ENCODE data around the gene SLC4A1AP. TPM values are rescaled to one million over a fixed set of nuclear protein-coding genes. Genes with fewer than 3 reads are reported as not detected.

The SLC4A1AP gene
- total and polyA plus RNA-seq, 4 donors, result 7.2 to 12.3 (median 9.5) TPM

DNA sequence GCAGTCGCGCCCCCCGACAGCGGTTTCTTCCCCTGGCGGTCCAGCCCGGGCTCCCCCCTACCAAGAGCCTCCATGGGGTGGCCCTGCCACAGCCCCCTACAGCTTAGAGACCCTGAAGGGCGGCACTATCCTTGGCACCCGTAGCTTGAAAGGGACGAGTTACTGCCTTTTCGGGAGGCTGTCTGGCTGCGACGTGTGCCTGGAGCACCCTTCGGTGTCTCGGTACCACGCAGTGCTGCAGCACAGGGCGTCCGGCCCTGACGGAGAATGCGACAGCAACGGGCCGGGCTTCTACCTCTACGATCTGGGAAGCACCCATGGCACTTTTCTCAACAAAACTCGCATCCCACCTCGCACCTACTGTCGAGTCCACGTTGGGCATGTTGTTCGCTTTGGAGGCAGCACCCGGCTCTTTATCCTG lies 475 bp downstream of the SLC4A1AP start:
- DNase-seq (ENCODE audit: low spot score), result no peak
- Histone ChIP-seq H3K4me3 (ENCODE audit: low read depth in 1 of 3, low read length in 3 of 3) (peak overlapping the region; percentile 75 to 100 (median 88)), H3K27ac (ENCODE audit: low read depth in 1 of 2, low read length in 2 of 2) (peak overlapping the region; percentile 84 to 87), H3K9ac (ENCODE audit: low read depth in 1 of 2, low read length in 2 of 2) (peak overlapping the region; percentile 69 to 89), H3K27me3 (ENCODE audit: control insufficient read depth in 4 of 4, insufficient read depth in 4 of 4, low read length in 3 of 4) (no peaks in the 10 kb centered on the region), H3K9me3 (ENCODE audit: control insufficient read depth in 4 of 4, low read length in 3 of 4) (no peaks in the 10 kb centered on the region), H3K4me1 (ENCODE audit: control insufficient read depth in 4 of 4, insufficient read depth in 4 of 4, low read length in 3 of 4) (peaks cover 9 to 26% (median 23%) of the 10 kb centered on the region in 4 donors), H3K36me3 (ENCODE audit: control insufficient read depth in 4 of 4, insufficient read depth in 3 of 4, low read depth in 1 of 4, low read length in 3 of 4) (peaks cover 7 to 33% (median 24%) of the 10 kb centered on the region in 4 donors)
- TF ChIP-seq, protein P1, sequence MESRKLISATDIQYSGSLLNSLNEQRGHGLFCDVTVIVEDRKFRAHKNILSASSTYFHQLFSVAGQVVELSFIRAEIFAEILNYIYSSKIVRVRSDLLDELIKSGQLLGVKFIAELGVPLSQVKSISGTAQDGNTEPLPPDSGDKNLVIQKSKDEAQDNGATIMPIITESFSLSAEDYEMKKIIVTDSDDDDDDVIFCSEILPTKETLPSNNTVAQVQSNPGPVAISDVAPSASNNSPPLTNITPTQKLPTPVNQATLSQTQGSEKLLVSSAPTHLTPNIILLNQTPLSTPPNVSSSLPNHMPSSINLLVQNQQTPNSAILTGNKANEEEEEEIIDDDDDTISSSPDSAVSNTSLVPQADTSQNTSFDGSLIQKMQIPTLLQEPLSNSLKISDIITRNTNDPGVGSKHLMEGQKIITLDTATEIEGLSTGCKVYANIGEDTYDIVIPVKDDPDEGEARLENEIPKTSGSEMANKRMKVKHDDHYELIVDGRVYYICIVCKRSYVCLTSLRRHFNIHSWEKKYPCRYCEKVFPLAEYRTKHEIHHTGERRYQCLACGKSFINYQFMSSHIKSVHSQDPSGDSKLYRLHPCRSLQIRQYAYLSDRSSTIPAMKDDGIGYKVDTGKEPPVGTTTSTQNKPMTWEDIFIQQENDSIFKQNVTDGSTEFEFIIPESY (IDR thresholded peaks at IDR 0.05), result no peak
- 4% methylated on average over 28 of the region's 28 CpGs for WGBS

DNA sequence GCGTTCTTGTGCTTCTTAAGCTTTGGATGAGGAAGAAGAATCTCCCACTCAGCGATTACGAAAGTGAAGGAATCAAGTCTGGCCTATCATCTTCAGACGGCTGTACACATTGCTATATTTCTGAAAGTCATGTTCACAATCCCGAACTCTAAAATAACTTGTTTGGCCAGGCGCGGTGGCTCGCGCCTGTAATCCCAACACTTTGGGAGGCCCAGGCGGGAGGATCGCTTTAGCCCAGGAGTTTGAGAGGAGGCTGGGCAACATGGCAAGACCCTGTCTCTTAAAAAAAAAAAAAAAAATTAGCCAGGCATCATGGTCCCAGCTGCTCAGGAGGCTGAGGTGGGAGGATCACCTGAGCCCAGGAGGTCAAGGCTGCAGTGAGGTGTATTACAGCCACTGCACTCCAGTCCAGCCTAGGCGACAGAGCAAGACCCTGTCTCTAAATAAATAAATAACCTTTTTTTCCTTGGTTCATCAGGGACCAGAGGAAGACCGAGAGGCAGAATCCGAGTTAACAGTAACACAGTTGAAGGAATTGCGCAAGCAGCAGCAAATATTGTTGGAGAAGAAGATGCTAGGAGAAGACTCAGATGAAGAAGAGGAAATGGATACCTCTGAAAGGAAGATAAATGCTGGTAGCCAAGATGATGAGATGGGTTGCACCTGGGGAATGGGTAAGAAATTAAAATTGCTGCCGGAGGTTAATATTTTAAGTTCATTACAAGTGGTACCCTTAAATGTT lies 1.1 kb downstream of the SLC4A1AP start:
- Histone ChIP-seq H3K27ac (ENCODE audit: low read depth in 1 of 2, low read length in 2 of 2) (no peak overlapping the region), H3K36me3 (ENCODE audit: control insufficient read depth in 4 of 4, insufficient read depth in 3 of 4, low read depth in 1 of 4, low read length in 3 of 4) (peaks cover 6 to 36% (median 25%) of the 10 kb centered on the region in 4 donors), H3K4me3 (ENCODE audit: low read depth in 1 of 3, low read length in 3 of 3) (peak overlapping the region; percentile 75 to 100 (median 88)), H3K27me3 (ENCODE audit: control insufficient read depth in 4 of 4, insufficient read depth in 4 of 4, low read length in 3 of 4) (no peaks in the 10 kb centered on the region), H3K4me1 (ENCODE audit: control insufficient read depth in 4 of 4, insufficient read depth in 4 of 4, low read length in 3 of 4) (peaks cover 9 to 24% (median 20%) of the 10 kb centered on the region in 4 donors), H3K9ac (ENCODE audit: low read depth in 1 of 2, low read length in 2 of 2) (peak overlapping the region; percentile 69 to 89), H3K9me3 (ENCODE audit: control insufficient read depth in 4 of 4, low read length in 3 of 4) (no peaks in the 10 kb centered on the region)
- 84% methylated on average over 16 of the region's 16 CpGs for WGBS
- TF ChIP-seq FOXA1 (IDR thresholded peaks at IDR 0.05), result no peak
- TF ChIP-seq EGR1 (IDR thresholded peaks at IDR 0.05; ENCODE audit: low read depth in 2 of 2), result no peak
- no peak for TF ChIP-seq SP1 (IDR thresholded peaks at IDR 0.05)
- no peak for TF ChIP-seq HNF4A (conservative IDR thresholded peaks at IDR 0.05)
- TF ChIP-seq RAD21 (IDR thresholded peaks at IDR 0.05), result no peak
- TF ChIP-seq YY1 (IDR thresholded peaks at IDR 0.05), result no peak
- DNase-seq (ENCODE audit: low spot score), result no peak

DNA sequence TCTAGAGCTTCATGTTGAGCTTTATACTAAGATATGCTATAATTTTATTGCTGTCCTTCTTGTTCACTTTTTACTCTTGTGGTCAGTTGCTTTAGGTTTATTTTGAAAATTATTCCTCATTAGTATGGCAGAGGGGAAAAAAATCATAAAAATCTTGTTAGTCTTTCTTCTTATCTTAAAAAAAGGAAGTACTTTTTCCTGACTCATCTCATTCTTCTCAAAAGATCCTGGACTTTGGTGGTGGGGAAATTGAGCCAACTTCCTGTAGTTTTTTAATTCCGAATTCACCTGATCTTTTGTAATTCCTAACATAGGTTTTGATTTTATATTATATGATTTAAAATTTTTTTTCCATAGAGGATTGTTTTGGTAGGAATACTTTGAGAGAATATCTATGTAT lies 3.8 kb downstream of the SLC4A1AP start:
- no peaks in the 10 kb centered on the region for H3K9me3 ChIP-seq (ENCODE audit: control insufficient read depth in 4 of 4, low read length in 3 of 4)
- peaks cover 9 to 18% (median 17%) of the 10 kb centered on the region in 4 donors for H3K4me1 ChIP-seq (ENCODE audit: control insufficient read depth in 4 of 4, insufficient read depth in 4 of 4, low read length in 3 of 4)
- TF ChIP-seq, protein P2, sequence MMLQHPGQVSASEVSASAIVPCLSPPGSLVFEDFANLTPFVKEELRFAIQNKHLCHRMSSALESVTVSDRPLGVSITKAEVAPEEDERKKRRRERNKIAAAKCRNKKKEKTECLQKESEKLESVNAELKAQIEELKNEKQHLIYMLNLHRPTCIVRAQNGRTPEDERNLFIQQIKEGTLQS (IDR thresholded peaks at IDR 0.05), result no peak
- TF ChIP-seq TAF1 (conservative IDR thresholded peaks at IDR 0.05) (no peak), FOXA1 (IDR thresholded peaks at IDR 0.05) (no peak), HNF4A (conservative IDR thresholded peaks at IDR 0.05) (no peak), RAD21 (IDR thresholded peaks at IDR 0.05) (no peak), RXRA (IDR thresholded peaks at IDR 0.05) (no peak), EGR1 (IDR thresholded peaks at IDR 0.05; ENCODE audit: low read depth in 2 of 2) (no peak), NR2F2 (IDR thresholded peaks at IDR 0.05) (no peak), YY1 (IDR thresholded peaks at IDR 0.05) (no peak), HNF4G (IDR thresholded peaks at IDR 0.05) (no peak)
- TF ChIP-seq, protein P1 (IDR thresholded peaks at IDR 0.05), result no peak
- H3K27me3 ChIP-seq (ENCODE audit: control insufficient read depth in 4 of 4, insufficient read depth in 4 of 4, low read length in 3 of 4), result no peaks in the 10 kb centered on the region
- no peak for DNase-seq (ENCODE audit: low spot score)
- no peak overlapping the region for H3K27ac ChIP-seq (ENCODE audit: low read depth in 1 of 2, low read length in 2 of 2)
- WGBS, result 68% methylated on average over 1 of the region's 1 CpG
- no peak overlapping the region for H3K4me3 ChIP-seq (ENCODE audit: low read depth in 1 of 3, low read length in 3 of 3)
- peaks cover 2 to 35% (median 15%) of the 10 kb centered on the region in 4 donors for H3K36me3 ChIP-seq (ENCODE audit: control insufficient read depth in 4 of 4, insufficient read depth in 3 of 4, low read depth in 1 of 4, low read length in 3 of 4)
- no peak overlapping the region for H3K9ac ChIP-seq (ENCODE audit: low read depth in 1 of 2, low read length in 2 of 2)
